Nephron (organoid): ENCODE data around the gene HMOX1.

Experiments used
- H3K27ac Mint-ChIP-seq, 3 experiments: 2 replicates each; pipeline ENCODE4 v1.8.0; 2020; ENCODE audit warnings: mixed read lengths in 3 of 3, mild to moderate bottlenecking in 2 of 3, moderate library complexity in 1 of 3
- H3K27me3 Mint-ChIP-seq: 2 replicates; pipeline ENCODE4 v1.8.0; 2021; ENCODE audit warnings: low read depth, mild to moderate bottlenecking, moderate library complexity, mixed read lengths
- H3K36me3 Mint-ChIP-seq: 2 replicates; pipeline ENCODE4 v1.8.0; 2020; ENCODE audit warnings: low read depth, mixed read lengths
- H3K4me1 Mint-ChIP-seq: 2 replicates; pipeline ENCODE4 v1.8.0; 2020; ENCODE audit warnings: mixed read lengths
- H3K4me3 Mint-ChIP-seq, 3 experiments: 2 replicates each; pipeline ENCODE4 v1.8.0; 2020; ENCODE audit warnings: mild to moderate bottlenecking in 3 of 3, mixed read lengths in 3 of 3, moderate library complexity in 2 of 3
- H3K9me3 Mint-ChIP-seq: 2 replicates; pipeline ENCODE4 v1.8.0; 2020; ENCODE audit warnings: mixed read lengths
- CTCF ChIP-seq, 3 experiments: fragments of 200-600 bp; sonication (generic); IDR thresholded peaks; one replicate each; pipeline ENCODE4 v1.5.0; 2021; ENCODE audit warnings: antibody characterized with exemption in 3 of 3; ENCODE audit not compliant: unreplicated experiment in 3 of 3

Gene HMOX1

GRCh38 chr22:35399678-35400500 lies 19.0 kb downstream of the HMOX1 start, which contains the start of gene MCM5:
TSS of gene MCM5 (plus strand) at chr22:35400140. CDS start at chr22:35400439, 299 bp downstream.
- peak within 1 kb of the TSS; percentile 92 to 95 (median 94) for H3K27ac Mint-ChIP-seq
- peak within 1 kb of the TSS; percentile 98 to 99 (median 99) for H3K4me3 Mint-ChIP-seq
- H3K9me3 Mint-ChIP-seq = no peaks in the 10 kb centered on the region
- H3K36me3 Mint-ChIP-seq = peaks cover 19% of the 10 kb centered on the region
- peaks cover 21% of the 10 kb centered on the region for H3K4me1 Mint-ChIP-seq
- TF ChIP-seq CTCF (IDR thresholded peaks at IDR 0.05; ENCODE audit: unreplicated experiment in 3 of 3) = no peak
- no peaks in the 10 kb centered on the region for H3K27me3 Mint-ChIP-seq

DNA sequence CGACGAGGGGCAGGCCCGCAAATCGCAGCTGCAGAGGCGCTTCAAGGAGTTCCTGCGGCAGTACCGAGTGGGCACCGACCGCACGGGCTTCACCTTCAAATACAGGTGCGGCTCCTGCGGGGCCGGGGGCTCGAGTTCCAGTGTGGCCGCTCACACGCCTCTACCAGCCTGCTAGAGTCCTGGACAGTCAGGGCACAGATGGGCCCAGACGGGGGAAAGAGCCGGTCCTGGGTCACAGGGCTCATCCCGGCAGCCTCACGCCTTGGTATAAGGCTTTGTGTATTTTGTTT lies 19.6 kb downstream of the HMOX1 start:
- Mint-ChIP-seq H3K4me1 (peaks cover 21% of the 10 kb centered on the region), H3K36me3 (peaks cover 19% of the 10 kb centered on the region), H3K9me3 (no peaks in the 10 kb centered on the region), H3K27ac (no peak overlapping the region), H3K27me3 (no peaks in the 10 kb centered on the region), H3K4me3 (peak overlapping the region; percentile 98 to 99 (median 99))
- no peak for TF ChIP-seq CTCF (IDR thresholded peaks at IDR 0.05; ENCODE audit: unreplicated experiment in 3 of 3)

DNA sequence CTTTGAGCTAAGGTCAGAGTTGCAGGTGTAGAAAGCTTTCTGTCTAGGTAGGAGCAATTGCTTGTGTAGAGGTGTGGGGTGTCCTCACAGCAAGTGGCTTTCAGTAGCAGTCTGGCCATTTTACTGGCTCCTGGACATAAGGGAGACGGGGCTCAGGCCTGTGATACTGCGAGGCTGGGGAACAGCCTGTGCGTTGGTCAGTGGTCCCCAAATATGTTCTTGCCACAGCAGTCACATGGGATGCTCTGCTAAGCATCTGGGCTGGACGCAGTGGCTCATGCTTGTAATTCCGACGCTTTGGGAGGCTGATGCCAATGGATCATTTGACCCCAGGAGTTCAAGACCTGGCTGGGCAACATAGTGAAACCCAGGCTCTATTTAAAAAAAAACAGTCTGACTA lies 21.0 kb downstream of the HMOX1 start:
- Mint-ChIP-seq H3K27me3 (no peaks in the 10 kb centered on the region), H3K9me3 (no peaks in the 10 kb centered on the region), H3K4me3 (peak overlapping the region; percentile 87 to 93 (median 92)), H3K4me1 (peaks cover 21% of the 10 kb centered on the region), H3K27ac (no peak overlapping the region), H3K36me3 (peaks cover 27% of the 10 kb centered on the region)
- no peak for TF ChIP-seq CTCF (IDR thresholded peaks at IDR 0.05; ENCODE audit: unreplicated experiment in 3 of 3)

- no peak for TF ChIP-seq CTCF (IDR thresholded peaks at IDR 0.05; ENCODE audit: unreplicated experiment in 3 of 3)
Measured at GRCh38 chr22:35403356-35403755, 22.5 kb downstream of the HMOX1 start.

GRCh38 chr22:35404176-35404575 lies 23.3 kb downstream of the HMOX1 start:
- no peaks in the 10 kb centered on the region for H3K27me3 Mint-ChIP-seq
- H3K4me1 Mint-ChIP-seq = peaks cover 15% of the 10 kb centered on the region
- TF ChIP-seq CTCF (IDR thresholded peaks at IDR 0.05; ENCODE audit: unreplicated experiment in 3 of 3) = no peak
- H3K9me3 Mint-ChIP-seq = no peaks in the 10 kb centered on the region
- H3K4me3 Mint-ChIP-seq = peak overlapping the region in 1 of 3 experiments; percentile 21
- H3K36me3 Mint-ChIP-seq = peaks cover 45% of the 10 kb centered on the region
- H3K27ac Mint-ChIP-seq = no peak overlapping the region

More at GRCh38 chr22:35403356-35403755, 22.5 kb downstream of the HMOX1 start:
- Mint-ChIP-seq H3K27ac (no peak overlapping the region), H3K36me3 (peaks cover 42% of the 10 kb centered on the region), H3K4me3 (no peak overlapping the region), H3K4me1 (peaks cover 15% of the 10 kb centered on the region), H3K9me3 (no peaks in the 10 kb centered on the region), H3K27me3 (no peaks in the 10 kb centered on the region)

DNA sequence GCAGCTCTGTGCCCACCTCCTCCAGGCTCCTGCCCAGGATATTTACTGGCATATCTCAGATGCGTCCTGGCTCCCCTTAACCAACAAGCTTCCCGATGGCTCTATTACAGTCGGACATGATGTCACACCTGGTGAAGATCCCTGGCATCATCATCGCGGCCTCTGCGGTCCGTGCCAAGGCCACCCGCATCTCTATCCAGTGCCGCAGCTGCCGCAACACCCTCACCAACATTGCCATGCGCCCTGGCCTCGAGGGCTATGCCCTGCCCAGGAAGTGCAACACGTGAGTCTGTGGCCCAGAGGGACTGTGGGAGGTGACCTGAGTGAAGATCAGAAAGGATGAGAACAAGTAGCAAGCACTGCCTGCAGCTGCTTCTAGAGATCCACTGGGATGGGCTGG lies 25.5 kb downstream of the HMOX1 start:
- H3K27me3 Mint-ChIP-seq = no peaks in the 10 kb centered on the region
- H3K36me3 Mint-ChIP-seq = peaks cover 56% of the 10 kb centered on the region
- H3K9me3 Mint-ChIP-seq = no peaks in the 10 kb centered on the region
- TF ChIP-seq CTCF (IDR thresholded peaks at IDR 0.05; ENCODE audit: unreplicated experiment in 3 of 3) = no peak
- no peak overlapping the region for H3K27ac Mint-ChIP-seq
- peaks cover 2% of the 10 kb centered on the region for H3K4me1 Mint-ChIP-seq
- no peak overlapping the region for H3K4me3 Mint-ChIP-seq
